ENCODE results near the gene EXOSC10. TPM values are rescaled to one million over a fixed set of nuclear protein-coding genes. Genes with fewer than 3 reads are reported as not detected.
"Not testable (repeated sequence)": the region's sequence is repeated elsewhere in the genome, so short reads cannot be mapped to it uniquely, and the experiment has no call there.

The EXOSC10 gene
- total RNA-seq, 2 experiments from 2014 or later = 88.7 to 94.5 TPM

GRCh38 chr1:11067716-11068599, 31.7 kb downstream of the EXOSC10 start:
- POLR2A ChIA-PET = interaction anchor here (0.5 kb wide), 1 partner anchor 17 kb away, joined by 6 read pairs; no protein-coding TSS in a partner anchor
- CTCF ChIA-PET = interaction anchor here (0.6 kb wide), 1 partner anchor 118 kb away, joined by 7 read pairs; no protein-coding TSS in a partner anchor

GRCh38 chr1:11065796-11066195, 33.9 kb downstream of the EXOSC10 start:
- ChIA-PET POLR2A (no interaction called here), CTCF (no interaction called here)

DNA sequence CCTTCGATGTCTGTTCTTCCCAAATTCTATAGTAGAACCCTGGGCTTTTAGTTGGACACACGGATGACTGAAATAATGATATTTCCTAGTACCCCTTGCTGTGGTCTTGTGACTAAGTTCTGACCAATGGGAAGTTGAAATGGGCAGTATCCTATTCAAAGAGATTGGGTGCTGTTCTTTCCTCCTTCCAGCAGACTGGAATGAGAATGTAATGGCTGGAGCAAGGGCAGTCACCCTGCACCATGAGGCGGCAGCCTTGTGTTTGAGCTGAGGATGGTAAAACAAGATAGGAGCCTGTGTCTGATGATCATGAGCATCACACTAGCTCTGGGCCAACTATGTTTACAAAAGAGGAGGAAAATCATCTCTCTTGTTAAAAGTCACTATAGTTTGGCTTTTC, 34.7 kb downstream of the EXOSC10 start:
- ChIA-PET CTCF (interaction anchor here (0.7 to 2.6 kb wide), 2 partner anchors 27 to 60 kb away, joined by 3 to 15 read pairs; no protein-coding TSS in a partner anchor), POLR2A (no interaction called here)

DNA sequence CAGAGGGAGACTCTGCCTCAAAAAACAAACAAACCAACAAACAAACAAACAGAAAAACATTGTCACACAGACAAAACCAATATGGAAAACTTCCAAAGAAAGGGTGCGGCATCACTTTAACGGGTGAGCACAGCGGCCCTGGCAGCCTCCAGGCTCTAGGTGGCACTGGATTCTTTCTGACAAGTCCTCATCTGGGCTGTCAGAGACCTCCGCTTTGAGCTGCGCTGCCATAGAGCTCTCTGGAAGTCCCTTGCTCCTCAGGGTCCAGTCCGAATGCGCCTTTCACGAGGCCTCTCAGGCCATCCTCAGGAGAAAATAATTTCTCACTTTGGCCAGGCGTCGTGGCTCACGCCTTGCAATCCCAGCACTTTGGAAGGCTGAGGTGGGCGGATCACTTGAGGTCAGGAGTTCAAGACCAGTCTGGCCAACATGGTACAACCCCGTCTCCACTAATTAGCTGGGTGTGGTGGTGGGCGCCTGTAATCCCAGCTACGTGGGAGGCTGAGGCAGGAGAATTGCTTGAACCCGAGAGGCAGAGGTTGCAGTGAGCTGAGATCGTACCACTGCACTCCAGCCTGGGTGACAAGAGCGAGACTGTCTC, 35.6 kb downstream of the EXOSC10 start:
- POLR2A ChIA-PET = not testable (repeated sequence)
- CTCF ChIA-PET = interaction anchor here (2.6 kb wide), 1 partner anchor 26 kb away, joined by 15 read pairs; no protein-coding TSS in a partner anchor

GRCh38 chr1:11062965-11063401, 36.7 kb downstream of the EXOSC10 start:
- POLR2A ChIA-PET = interaction anchor here (0.6 to 0.7 kb wide), 2 partner anchors 10 to 34 kb away, joined by 3 to 5 read pairs; no protein-coding TSS in a partner anchor
- CTCF ChIA-PET = interaction anchor here (1.1 to 2.6 kb wide), 2 partner anchors 25 kb away, joined by 3 to 15 read pairs; no protein-coding TSS in a partner anchor

DNA sequence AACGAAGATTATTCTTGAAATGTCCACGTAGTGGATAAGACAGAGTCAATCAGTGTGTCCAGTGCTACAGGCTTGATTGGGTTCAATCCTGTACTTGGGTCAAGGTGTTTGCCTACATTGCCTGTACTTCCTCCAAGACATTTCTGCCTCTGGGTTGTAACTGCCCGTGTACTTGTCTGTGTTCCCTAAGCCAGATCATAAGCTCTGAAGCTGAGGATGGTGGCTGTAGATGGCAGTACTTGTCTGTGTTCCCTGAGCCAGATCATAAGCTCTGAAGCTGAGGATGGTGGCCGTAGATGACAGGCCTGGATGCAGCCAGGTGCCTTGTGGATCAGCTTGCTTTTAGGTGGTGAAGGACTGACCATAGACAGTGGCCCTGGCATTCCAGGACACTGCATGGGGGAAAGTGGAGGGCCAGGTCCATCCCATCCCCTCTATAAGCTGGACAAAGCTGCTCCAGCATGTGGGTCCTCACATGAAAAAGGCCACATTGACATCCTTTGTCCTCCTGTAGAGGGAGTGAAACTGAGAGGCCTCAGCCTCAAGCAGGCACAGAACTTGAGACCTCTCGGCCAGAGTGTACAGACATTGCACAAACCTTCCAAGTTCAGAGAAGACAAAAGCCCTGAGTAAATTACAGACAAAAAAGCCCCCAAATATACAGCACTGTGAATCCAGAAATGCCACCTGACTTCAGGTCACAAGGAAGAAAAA, 37.9 kb downstream of the EXOSC10 start:
- POLR2A ChIA-PET = interaction anchor here (0.7 to 2.3 kb wide), 3 partner anchors 19 to 156 kb away, joined by 4 to 11 read pairs (median 8); no protein-coding TSS in a partner anchor
- CTCF ChIA-PET = interaction anchor here (0.7 to 3.1 kb wide), 5 partner anchors 19 to 38 kb away, joined by 3 to 27 read pairs (median 3); partner anchors contain the start of gene EXOSC10

- ChIA-PET CTCF (interaction anchor here (0.8 to 3.1 kb wide), 2 partner anchors 22 to 118 kb away, joined by 3 to 27 read pairs; no protein-coding TSS in a partner anchor), POLR2A (interaction anchor here (0.5 to 2.3 kb wide), 7 partner anchors 8 to 624 kb away, joined by 3 to 11 read pairs (median 3); partner anchors contain the start of gene TARDBP)
Observed at GRCh38 chr1:11059968-11060830, 39.5 kb downstream of the EXOSC10 start, which contains the start of gene SRM. SRM (minus strand) TSS chr1:11060018; CDS start chr1:11059943, 75 bp downstream.

DNA sequence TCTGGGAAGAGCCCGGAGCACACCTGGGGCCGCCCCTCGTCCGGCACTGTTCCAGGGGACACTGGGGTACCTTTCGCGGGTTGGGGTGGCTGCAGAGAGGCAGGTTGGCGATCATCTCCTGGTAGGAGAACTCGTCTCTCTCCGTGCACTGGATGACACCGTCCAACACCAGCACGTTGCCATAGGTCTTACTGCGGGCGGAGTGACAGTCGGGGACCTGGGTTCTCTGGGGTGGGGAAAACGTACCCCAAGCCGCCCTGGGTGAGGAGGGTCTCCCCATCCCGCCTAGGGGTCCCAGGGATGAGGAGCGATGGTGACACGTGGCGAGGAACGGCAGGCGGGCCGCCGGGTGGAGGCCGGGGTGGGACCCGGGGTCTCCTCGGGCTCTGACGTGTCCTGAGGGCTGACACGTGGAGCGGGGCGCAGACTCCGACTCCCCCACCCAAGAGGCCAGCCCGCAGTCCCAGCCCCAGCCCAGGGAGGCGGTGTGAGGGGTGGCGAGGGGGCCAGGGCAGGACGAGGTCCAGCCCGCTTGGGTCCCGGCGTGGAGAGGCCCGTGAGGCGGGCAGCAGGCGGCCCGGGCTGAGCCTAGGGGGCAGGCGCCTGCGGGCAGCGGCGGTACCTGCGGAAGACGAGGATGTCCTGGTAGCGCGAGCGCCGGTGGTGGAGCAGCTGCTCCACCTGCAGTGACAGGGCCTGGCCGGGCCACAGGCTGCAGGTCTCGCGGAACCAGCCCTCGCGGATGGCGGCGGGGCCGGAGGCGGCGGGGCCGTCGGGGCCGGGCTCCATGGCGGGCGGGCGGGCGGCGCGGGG, 40.3 kb downstream of the EXOSC10 start:
- ChIA-PET POLR2A (interaction anchor here (0.5 to 2.3 kb wide), 3 partner anchors 22 to 623 kb away, joined by 3 to 11 read pairs (median 3); no protein-coding TSS in a partner anchor), CTCF (interaction anchor here (0.8 to 3.1 kb wide), 2 partner anchors 21 to 117 kb away, joined by 3 to 27 read pairs; no protein-coding TSS in a partner anchor)

- ChIA-PET POLR2A (no interaction called here), CTCF (interaction anchor here (9.1 kb wide), 1 partner anchor 21 kb away, joined by 54 read pairs; no protein-coding TSS in a partner anchor)
Observed at GRCh38 chr1:11058595-11059154, 41.0 kb downstream of the EXOSC10 start.

DNA sequence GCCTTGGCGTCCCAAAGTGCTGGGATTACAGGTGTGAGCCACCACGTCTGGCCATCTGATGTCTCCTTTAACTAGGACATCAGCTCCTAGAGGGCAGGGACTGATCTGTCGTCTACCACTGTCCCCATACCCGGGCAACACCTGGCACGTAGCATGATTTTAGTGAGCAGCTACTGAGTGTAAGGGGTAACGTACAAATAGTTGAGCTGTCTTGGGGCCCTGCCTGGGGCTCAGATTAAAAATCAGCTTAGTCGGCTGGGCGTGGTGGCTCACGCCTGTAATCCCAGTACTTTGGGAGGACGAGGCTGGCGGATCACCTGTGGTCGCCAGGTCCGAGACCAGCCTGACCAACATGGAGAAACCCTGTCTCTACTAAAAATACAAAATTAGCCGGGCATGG, 41.6 kb downstream of the EXOSC10 start:
- ChIA-PET POLR2A (no interaction called here), CTCF (interaction anchor here (9.1 kb wide), 1 partner anchor 20 kb away, joined by 54 read pairs; no protein-coding TSS in a partner anchor)

- POLR2A ChIA-PET = no interaction called here
- CTCF ChIA-PET = interaction anchor here (9.1 kb wide), 1 partner anchor 19 kb away, joined by 54 read pairs; no protein-coding TSS in a partner anchor
Observed at GRCh38 chr1:11057477-11057876, 42.2 kb downstream of the EXOSC10 start.

GRCh38 chr1:11056504-11056903, 43.2 kb downstream of the EXOSC10 start:
- CTCF ChIA-PET = interaction anchor here (9.1 kb wide), 1 partner anchor 18 kb away, joined by 54 read pairs; no protein-coding TSS in a partner anchor
- POLR2A ChIA-PET = interaction anchor here (1.1 kb wide), 1 partner anchor 19 kb away, joined by 3 read pairs; no protein-coding TSS in a partner anchor

DNA sequence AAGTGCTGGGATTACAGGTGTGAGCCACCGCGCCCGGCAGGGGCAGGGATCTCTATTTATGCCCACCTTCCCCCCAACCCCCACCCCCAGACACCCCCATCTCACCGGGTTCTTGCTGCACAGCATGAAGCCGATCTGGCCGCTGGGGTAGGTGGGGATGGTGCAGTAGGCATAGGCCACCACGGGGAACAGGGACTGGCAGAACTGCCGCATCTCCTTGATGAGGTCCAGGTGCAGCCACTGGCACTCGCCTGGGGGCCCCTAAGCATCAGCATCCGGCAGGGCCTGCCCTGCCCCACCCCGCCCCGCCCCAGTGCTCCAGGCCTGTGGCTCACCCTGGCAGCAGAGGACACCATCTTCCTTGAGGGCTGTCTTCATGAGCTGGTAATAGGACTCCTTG, 44.0 kb downstream of the EXOSC10 start:
- CTCF ChIA-PET = interaction anchor here (9.1 kb wide), 1 partner anchor 18 kb away, joined by 54 read pairs; no protein-coding TSS in a partner anchor
- POLR2A ChIA-PET = interaction anchor here (1.1 kb wide), 1 partner anchor 18 kb away, joined by 3 read pairs; no protein-coding TSS in a partner anchor

DNA sequence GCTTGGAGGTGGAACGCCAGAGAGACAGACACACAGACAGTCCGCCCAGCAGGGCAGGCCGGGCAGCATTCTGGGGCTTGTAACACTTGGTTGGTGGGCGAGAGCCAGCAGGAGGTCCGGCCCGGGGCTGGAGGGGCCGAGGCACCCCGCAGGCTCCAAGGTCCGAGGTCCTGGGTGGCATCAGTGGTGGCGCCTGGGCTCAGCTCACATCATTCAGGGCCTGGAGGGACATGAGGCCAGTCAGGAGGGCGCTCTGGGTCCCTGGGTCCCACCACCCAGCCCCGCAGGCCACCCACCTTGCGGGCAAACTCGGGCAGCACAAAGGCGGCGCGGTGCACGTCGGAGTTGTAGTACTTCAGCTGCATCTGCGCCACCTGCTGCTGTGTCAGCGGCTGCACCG, 45.0 kb downstream of the EXOSC10 start:
- ChIA-PET CTCF (interaction anchor here (9.1 kb wide), 1 partner anchor 17 kb away, joined by 54 read pairs; no protein-coding TSS in a partner anchor), POLR2A (no interaction called here)

DNA sequence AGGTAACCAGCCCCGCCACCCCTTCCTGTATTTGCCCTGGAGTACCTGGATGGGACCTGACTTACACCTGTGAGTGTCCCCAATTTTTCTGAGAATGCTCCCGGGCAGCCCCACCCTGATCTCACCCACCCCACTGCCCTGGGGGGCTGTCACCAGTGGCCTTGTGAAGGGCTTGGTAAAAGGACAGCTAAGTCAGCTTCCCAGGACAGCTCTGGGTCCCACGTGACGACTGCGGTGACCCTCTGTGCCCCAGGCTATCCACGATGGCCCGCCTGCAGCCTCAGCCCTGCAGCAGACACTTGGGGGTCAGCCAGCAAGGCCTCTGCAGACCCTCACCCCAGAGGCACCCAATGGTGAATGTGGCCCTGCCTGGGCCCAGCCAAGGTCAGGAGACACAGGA, 45.5 kb downstream of the EXOSC10 start:
- POLR2A ChIA-PET = no interaction called here
- CTCF ChIA-PET = interaction anchor here (9.1 kb wide), 1 partner anchor 16 kb away, joined by 54 read pairs; no protein-coding TSS in a partner anchor

- ChIA-PET CTCF (interaction anchor here (9.1 kb wide), 1 partner anchor 16 kb away, joined by 54 read pairs; no protein-coding TSS in a partner anchor), POLR2A (no interaction called here)
Observed at GRCh38 chr1:11053758-11054137, 45.9 kb downstream of the EXOSC10 start.
